Osteocyte (in vitro differentiated cells): ENCODE results near the gene CACNA1C. TPM values are rescaled to one million over a fixed set of nuclear protein-coding genes. Genes with fewer than 3 reads are reported as not detected.

ENCODE experiments used
- DNase-seq: peaks from one replicate; pipeline ENCODE4 v3.0.0; 2021; ENCODE audit warnings: mixed read lengths; ENCODE audit not compliant: unreplicated experiment; ENCODE audit errors: extremely low spot score
- H3K27ac Mint-ChIP-seq: one replicate; pipeline ENCODE4 v1.8.0; 2021; ENCODE audit warnings: mild to moderate bottlenecking, mixed read lengths; ENCODE audit not compliant: unreplicated experiment
- H3K27me3 Mint-ChIP-seq: one replicate; pipeline ENCODE4 v1.8.0; 2021; ENCODE audit warnings: mixed read lengths; ENCODE audit not compliant: unreplicated experiment
- H3K36me3 Mint-ChIP-seq: one replicate; pipeline ENCODE4 v1.8.0; 2021; ENCODE audit warnings: mixed read lengths; ENCODE audit not compliant: unreplicated experiment
- H3K4me1 Mint-ChIP-seq: one replicate; pipeline ENCODE4 v1.8.0; 2021; ENCODE audit warnings: mixed read lengths; ENCODE audit not compliant: unreplicated experiment
- H3K4me3 Mint-ChIP-seq: one replicate; pipeline ENCODE4 v1.8.0; 2021; ENCODE audit warnings: mild to moderate bottlenecking, moderate library complexity, mixed read lengths; ENCODE audit not compliant: unreplicated experiment
- H3K9me3 Mint-ChIP-seq: one replicate; pipeline ENCODE4 v1.8.0; 2021; ENCODE audit warnings: mixed read lengths; ENCODE audit not compliant: unreplicated experiment
- total RNA-seq: library from RNA; stranded (reverse); gene quantifications from 2 replicates; pipeline ENCODE4 v1.2.1, GENCODE V29; 2021
- TF ChIP-seq, protein P1 (sequence below): fragments of 200-600 bp; sonication (generic); IDR thresholded peaks from 2 replicates; pipeline ENCODE4 v1.5.0; 2021; ENCODE audit warnings: antibody characterized with exemption, mild to moderate bottlenecking, moderate library complexity

CACNA1C gene
- total RNA-seq, 1 donor from 2014 or later: 67.4 TPM

DNA sequence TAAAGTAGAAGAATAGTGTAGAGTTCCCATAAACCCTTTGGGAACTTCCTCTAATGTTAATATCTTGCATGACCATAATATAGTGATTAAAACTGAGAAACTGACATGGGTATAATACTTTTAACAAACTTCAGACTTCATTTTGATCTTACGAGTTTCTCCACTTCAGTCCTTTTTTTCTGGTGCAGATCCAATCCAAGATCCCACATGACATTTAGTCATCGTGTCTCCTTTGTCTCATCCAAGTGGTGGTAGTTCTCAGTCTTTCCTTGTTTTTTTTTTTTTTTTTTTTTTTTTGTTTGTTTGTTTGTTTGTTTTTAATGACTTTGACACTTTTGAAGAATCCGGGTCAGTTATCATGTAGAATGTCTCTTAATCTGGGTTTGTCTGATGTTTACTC lies 179.2 kb downstream of the CACNA1C start:
- DNase-seq: no peak
- peaks cover 18% of the 10 kb centered on the region for H3K4me1 Mint-ChIP-seq
- H3K4me3 Mint-ChIP-seq: no peak overlapping the region
- no peaks in the 10 kb centered on the region for H3K9me3 Mint-ChIP-seq
- peaks cover 5% of the 10 kb centered on the region for H3K36me3 Mint-ChIP-seq
- TF ChIP-seq, protein P1, sequence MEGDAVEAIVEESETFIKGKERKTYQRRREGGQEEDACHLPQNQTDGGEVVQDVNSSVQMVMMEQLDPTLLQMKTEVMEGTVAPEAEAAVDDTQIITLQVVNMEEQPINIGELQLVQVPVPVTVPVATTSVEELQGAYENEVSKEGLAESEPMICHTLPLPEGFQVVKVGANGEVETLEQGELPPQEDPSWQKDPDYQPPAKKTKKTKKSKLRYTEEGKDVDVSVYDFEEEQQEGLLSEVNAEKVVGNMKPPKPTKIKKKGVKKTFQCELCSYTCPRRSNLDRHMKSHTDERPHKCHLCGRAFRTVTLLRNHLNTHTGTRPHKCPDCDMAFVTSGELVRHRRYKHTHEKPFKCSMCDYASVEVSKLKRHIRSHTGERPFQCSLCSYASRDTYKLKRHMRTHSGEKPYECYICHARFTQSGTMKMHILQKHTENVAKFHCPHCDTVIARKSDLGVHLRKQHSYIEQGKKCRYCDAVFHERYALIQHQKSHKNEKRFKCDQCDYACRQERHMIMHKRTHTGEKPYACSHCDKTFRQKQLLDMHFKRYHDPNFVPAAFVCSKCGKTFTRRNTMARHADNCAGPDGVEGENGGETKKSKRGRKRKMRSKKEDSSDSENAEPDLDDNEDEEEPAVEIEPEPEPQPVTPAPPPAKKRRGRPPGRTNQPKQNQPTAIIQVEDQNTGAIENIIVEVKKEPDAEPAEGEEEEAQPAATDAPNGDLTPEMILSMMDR: no peak
- no peak overlapping the region for H3K27ac Mint-ChIP-seq
- no peaks in the 10 kb centered on the region for H3K27me3 Mint-ChIP-seq

DNA sequence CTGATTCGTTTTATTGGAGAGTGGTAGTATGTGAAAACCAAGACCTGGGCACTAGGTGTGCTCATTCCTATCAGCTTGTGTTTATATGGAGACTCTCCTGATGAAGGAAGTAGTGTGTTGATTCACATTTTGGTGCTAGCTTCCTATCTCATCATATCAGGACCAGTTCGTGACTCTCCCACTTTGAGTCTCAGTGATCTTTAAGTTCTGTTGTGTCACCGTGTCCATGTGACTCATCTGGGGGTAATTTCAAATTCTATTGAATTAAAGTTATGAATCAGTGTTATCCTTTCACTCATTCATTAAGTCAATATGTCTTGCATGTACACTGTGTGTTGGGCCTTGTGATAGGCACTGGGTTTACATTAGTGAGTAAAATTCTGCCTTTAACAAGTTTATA lies 180.2 kb downstream of the CACNA1C start:
- H3K9me3 Mint-ChIP-seq: no peaks in the 10 kb centered on the region
- H3K4me1 Mint-ChIP-seq: peaks cover 18% of the 10 kb centered on the region
- no peak overlapping the region for H3K4me3 Mint-ChIP-seq
- TF ChIP-seq, protein P1: no peak
- H3K36me3 Mint-ChIP-seq: no peaks in the 10 kb centered on the region
- DNase-seq: no peak
- H3K27me3 Mint-ChIP-seq: no peaks in the 10 kb centered on the region
- H3K27ac Mint-ChIP-seq: no peak overlapping the region

DNA sequence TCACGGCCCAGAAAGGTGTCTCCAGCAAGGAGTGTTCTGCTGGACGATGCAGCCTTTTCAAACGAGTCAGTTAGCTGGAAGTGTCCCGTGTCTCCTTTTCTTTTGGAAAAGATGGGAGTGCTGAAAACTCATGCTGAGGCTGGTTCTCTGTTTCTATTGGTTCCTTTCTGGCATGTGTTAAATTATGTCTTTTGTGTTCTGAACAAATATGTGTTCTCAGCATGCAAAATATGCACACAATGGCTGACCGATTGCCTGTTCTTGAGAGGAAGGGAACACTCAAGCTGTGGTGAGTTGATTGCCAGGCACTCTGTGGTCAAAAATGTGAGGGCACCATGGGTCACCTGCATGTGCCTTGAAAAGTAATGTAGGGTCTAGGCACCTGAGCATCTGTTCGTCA lies 181.3 kb downstream of the CACNA1C start:
- H3K27ac Mint-ChIP-seq: no peak overlapping the region
- H3K36me3 Mint-ChIP-seq: peaks cover 3% of the 10 kb centered on the region
- H3K4me1 Mint-ChIP-seq: peaks cover 13% of the 10 kb centered on the region
- DNase-seq: no peak
- no peak overlapping the region for H3K4me3 Mint-ChIP-seq
- no peaks in the 10 kb centered on the region for H3K9me3 Mint-ChIP-seq
- H3K27me3 Mint-ChIP-seq: no peaks in the 10 kb centered on the region
- TF ChIP-seq, protein P1: no peak

DNA sequence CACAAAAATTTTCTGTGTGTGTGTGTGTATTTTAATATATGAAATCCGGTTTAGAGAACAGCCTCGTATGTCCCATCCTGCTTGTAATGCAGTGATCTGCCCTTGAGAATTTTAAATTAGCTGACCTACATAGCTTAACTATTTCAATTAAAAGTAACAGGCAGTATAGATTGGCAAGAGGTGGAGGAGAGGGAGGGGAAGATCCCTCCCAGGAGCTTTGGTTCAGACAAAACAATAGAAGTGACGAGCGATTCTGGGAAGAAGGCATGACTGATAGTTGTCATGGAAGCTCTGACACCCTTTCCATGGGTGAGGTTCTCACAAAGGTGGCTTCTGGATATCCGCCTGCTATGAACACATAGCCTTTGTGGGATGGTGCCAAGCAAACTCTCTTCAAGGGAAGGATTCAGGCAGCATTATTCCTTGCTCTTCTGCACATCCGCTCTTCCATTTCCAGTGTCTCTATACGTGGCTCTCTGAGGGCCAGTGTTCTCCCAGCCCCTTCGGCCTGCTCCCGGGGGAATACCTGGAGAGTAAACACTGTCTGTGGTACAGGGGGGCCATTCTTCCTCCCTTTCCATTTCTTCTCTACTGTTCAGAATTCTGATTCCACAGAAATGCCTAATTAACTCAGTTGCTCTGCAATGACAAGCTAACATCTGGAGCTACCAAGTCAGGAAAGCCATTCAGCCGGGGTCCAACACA lies 182.0 kb downstream of the CACNA1C start:
- Mint-ChIP-seq H3K36me3 (peaks cover 3% of the 10 kb centered on the region), H3K27ac (no peak overlapping the region), H3K4me3 (no peak overlapping the region), H3K4me1 (peaks cover 12% of the 10 kb centered on the region), H3K27me3 (no peaks in the 10 kb centered on the region), H3K9me3 (no peaks in the 10 kb centered on the region)
- no peak for DNase-seq
- TF ChIP-seq, protein P1: no peak

DNA sequence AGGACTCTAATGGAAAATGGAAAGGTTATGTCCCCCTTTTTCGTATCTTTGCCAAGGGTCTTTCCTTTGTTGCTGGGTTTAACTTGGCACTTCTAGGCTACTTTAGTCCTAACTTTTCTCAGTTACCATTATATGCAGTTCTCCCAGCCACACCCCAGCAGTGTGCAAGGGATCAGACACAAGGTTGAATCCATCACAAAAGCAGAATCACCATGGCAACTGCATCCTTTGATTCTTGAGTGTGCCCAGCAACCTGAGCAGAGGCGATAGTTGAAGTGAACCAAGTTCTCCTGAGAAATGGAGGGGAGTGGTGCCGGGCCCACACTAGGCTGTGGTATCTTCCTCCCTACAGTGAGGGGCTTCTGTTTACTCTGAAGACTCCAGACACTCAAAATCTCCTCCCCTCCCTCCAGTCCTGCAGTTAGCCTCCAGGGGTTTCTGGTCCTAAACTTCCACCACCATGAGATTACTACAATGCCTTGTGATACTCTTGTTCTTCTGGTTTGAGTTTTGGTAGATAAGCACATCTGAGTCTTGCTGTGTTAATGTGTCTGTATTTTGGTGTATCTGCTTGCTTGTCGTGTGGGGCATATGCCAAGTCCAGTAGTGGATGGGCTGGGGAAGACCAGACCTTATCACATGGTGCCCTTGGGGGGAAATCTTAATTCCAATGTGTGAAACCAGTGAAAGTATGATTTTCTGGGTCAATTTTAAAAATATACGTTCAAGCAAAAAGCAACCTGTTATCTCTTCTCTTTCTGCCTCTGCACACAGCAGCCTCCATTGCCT lies 183.9 kb downstream of the CACNA1C start:
- Mint-ChIP-seq H3K36me3 (peaks cover 3% of the 10 kb centered on the region), H3K4me1 (peaks cover 15% of the 10 kb centered on the region), H3K27ac (no peak overlapping the region), H3K4me3 (no peak overlapping the region), H3K27me3 (no peaks in the 10 kb centered on the region), H3K9me3 (no peaks in the 10 kb centered on the region)
- DNase-seq: no peak
- TF ChIP-seq, protein P1: no peak
